Karpas-422 (cell line): ENCODE results near the gene NPHP3. TPM values are rescaled to one million over a fixed set of nuclear protein-coding genes. Genes with fewer than 3 reads are reported as not detected.

Experiments
- total RNA-seq: library from RNA; depleted of rRNA; stranded (reverse); fragments of >200 nt; shearing (Covaris generic); gene quantifications from 2 replicates; pipeline ENCODE4 v1.2.3, GENCODE V29; 2014; ENCODE audit warnings: low replicate concordance; rRNA removed

NPHP3 gene
- total RNA-seq, 1 experiment from 2014 or later: 19.0 TPM

Other genes starting within 250 kb of the NPHP3 start
- gene ACKR4, start 125.1 kb downstream of the NPHP3 start, total RNA-seq: 7.4 and 8.4 TPM in 2 replicates
- gene ACAD11, start 62.6 kb downstream of the NPHP3 start, total RNA-seq: 16.5 and 25.0 TPM in 2 replicates
- 59.9 and 62.1 TPM in 2 replicates for gene UBA5, start 62.1 kb downstream of the NPHP3 start, total RNA-seq